T47D (cell line): ENCODE measurements around the gene PPFIA2.

Source experiments
- DNase-seq, 2 experiments: peaks; one replicate each; pipeline versions ENCODE4 v3.0.0 to v3.0.0-alpha.2; 2011 to 2012; ENCODE audit warnings: low read depth in 1 of 2, low spot score in 1 of 2
- JUND ChIP-seq: IDR thresholded peaks from 2 replicates; pipeline ENCODE4 v1.6.1; 2012; ENCODE audit warnings: low read depth
- in situ Hi-C: cut with HindIII; loops from 2 replicates; pipeline ENCODE4 v1.10.0; 2016; ENCODE audit warnings: low sequenced_read_pairs, low pct_unique_long_range_greater_than_20kb

The PPFIA2 gene

GRCh38 chr12:81337886-81338285, 421.3 kb downstream of the PPFIA2 start:
- no peak for TF ChIP-seq JUND
- in situ Hi-C loops = no loop called here
- no peak for DNase-seq

- TF ChIP-seq JUND = no peak
- DNase-seq = no peak
- in situ Hi-C loops = no loop called here
Observed at GRCh38 chr12:81333812-81334211, 425.3 kb downstream of the PPFIA2 start.

DNA sequence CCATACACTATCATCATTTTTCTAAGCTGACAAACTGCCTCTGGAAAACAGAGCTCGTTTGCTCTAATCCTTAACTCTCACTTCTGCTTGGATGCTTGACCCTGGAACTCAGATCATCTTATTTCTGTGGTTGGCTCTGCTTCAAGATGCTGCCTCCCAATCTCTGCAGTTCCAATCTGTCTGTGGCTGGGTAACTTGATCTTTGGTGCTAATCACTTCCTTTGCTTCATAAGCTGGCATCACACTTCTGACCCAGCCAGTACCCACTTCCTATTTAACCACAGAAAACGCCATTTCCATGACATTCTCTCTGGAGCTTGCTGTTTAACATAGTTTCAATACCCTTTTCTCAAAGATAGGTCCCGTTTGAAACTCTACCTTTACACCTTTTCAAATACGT, 427.1 kb downstream of the PPFIA2 start:
- in situ Hi-C loops = no loop called here
- DNase-seq = no peak
- no peak for TF ChIP-seq JUND

DNA sequence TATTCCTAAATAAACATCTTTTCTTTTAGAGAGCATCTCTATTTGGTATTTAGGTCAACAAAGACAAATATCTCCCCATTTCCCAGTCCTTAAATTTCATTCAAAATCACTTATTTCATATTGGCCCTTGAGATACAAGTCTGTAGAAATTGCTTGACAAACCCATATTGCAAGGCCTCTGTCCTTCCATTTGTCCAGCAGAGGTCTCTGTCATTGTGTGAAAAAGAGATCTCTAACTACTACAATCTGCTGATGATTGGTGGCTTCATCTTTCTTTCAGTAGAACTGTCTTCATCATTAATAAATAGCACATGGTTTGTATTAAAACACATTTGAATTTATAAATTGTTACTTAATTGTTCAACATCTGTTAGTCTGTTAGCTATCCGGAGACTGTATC, 428.7 kb downstream of the PPFIA2 start:
- in situ Hi-C loops = no loop called here
- peak in 1 of 2 experiments; percentile 53 for DNase-seq
- no peak for TF ChIP-seq JUND

GRCh38 chr12:81329085-81329484, 430.1 kb downstream of the PPFIA2 start:
- in situ Hi-C loops = no loop called here
- no peak for TF ChIP-seq JUND
- DNase-seq = peak in 1 of 2 experiments; percentile 45

DNA sequence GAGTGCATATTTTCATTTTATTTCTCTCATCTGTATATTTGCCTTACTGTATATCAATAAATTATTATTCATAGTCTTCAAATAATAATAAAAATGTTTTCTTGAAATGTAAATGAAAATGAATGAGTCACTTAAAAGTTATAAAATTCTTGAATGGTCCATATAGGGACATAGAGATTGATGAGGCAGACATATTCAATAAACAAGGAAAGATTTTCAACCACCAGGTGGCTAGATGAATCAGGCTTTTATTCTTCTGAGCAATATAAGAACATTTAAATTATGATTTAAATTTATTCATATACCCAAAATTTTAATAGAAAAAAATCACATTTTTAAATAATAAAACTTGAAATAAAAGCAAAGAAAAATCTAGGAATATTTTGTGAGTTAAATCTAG, 431.7 kb downstream of the PPFIA2 start:
- in situ Hi-C loops = no loop called here
- no peak for TF ChIP-seq JUND
- no peak for DNase-seq

DNA sequence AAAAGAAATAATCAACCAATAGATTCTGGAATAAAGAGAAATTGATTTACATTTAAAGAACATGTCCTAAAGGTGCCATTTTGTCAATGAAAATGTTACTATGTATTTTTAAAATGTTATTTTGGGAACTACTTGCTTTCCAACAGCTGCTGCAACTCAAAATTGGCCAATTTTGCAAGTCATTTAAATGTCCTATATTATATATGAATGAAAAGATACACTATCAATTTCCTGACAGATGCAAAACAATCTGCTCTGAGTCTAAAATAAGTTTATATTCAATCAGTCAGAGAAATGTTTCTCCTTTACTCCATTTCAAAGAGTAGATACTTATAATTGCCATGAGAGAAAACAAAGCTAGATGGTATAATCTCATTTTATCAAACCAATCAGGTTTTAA, 434.1 kb downstream of the PPFIA2 start:
- in situ Hi-C loops = no loop called here
- no peak for TF ChIP-seq JUND
- DNase-seq = no peak

DNA sequence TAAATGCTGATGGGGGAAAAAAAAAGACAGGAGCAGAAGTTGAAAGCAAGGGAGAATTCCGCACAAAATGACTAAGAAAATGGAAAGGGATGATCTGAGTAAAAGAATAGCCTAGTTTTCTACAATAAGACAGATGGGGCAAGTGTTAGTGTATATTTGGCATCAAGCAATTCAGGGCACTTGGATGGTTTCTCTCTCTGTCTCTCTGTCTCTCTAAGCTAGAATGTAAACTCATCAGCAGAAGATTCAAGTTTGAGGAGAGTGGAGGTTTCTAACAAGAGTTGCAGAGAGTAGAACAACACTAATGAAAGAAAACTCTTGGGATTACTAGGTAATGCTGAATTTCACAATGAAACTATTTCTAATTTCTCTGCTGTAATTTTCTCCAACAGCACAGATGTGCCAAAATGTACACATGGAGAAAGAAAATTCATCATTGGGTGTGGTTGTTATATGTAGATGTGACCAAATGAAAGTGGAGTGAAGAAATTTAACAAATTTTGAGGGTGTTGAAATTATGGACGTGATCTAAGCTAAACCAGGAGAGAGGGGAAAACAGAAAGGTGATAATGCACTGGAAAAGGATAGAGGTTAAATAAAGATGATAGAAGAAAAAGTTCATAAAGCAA, 444.1 kb downstream of the PPFIA2 start:
- no peak for DNase-seq
- no peak for TF ChIP-seq JUND
- in situ Hi-C loops = no loop called here

DNA sequence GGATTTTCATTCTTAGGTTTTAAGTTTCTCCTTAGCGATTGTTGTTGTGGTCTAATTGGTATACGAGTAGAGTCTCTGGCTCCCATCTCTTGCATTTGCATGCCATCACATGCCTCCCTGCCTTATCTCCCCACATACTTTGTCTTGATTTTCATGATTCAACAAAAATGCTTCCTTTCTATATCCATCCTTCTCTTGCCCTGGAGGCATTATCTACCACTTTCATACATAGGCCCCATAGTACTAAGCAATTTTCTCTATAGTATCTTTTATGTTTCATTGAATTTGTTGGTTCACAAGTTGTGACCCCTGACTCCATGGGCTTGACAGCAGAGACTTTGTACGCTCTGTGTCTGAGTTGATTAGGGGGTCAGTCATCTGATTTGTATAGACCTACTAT, 455.2 kb downstream of the PPFIA2 start:
- in situ Hi-C loops = no loop called here
- no peak for TF ChIP-seq JUND
- DNase-seq = no peak

DNA sequence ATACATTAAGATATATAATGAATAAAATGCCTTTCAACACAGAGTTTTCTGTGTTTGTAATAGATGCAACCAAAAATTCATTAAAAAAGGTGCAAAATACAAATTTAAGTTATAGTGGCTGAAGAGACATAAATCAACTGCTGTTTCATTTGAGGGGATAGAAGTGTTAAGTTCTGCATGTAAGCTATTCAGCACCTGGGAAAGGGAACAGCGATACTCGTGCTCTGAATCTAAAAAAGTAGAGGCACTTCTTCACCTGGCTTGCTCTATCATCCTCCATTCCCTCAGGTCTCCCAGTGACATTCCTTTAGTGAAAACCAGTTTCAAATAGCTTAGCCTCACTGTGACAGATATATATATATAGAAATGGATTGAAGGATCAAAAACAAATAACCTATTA, 458.7 kb downstream of the PPFIA2 start:
- DNase-seq = peak in 1 of 2 experiments; percentile 63
- in situ Hi-C loops = no loop called here
- TF ChIP-seq JUND = no peak

GRCh38 chr12:81297601-81298000, 461.5 kb downstream of the PPFIA2 start:
- TF ChIP-seq JUND = no peak
- in situ Hi-C loops = no loop called here
- no peak for DNase-seq

- in situ Hi-C loops = no loop called here
- DNase-seq = no peak
- no peak for TF ChIP-seq JUND
Observed at GRCh38 chr12:81296556-81297305, 462.4 kb downstream of the PPFIA2 start.

DNA sequence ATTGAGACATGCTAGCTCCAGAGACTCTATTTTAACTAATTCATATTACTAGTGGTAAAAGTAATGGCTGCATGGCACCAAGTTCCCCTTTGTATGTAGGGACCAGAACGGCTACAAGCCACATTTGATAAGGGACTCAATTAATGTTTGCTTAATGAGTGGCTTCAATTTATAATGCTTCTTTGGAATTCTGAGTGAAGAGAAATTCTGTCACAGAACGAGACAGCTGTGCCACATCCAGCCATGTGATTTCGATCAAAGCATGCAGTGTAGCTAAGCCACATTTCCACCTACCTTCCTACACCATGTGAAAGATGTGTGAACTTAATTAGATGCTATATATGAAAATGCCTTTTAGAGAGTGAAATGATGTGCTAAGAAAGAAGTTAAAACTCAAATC, 463.9 kb downstream of the PPFIA2 start:
- DNase-seq = no peak
- in situ Hi-C loops = no loop called here
- no peak for TF ChIP-seq JUND
